Measurements from ENCODE around the gene RAP1A.

GRCh38 chr1:111576547-111576946 is 43.0 kb upstream of the RAP1A start:
- no peak for TF ChIP-seq CTCF (IDR thresholded peaks at IDR 0.05)
- TF ChIP-seq MAX (CRISPR knock-in tag; IDR thresholded peaks at IDR 0.05): no peak
- no peak for TF ChIP-seq TP53 (CRISPR knock-in tag; IDR thresholded peaks at IDR 0.05)
- TF ChIP-seq TCF7 (CRISPR knock-in tag; IDR thresholded peaks at IDR 0.05; ENCODE audit: low read depth): no peak
- TF ChIP-seq E2F5 (CRISPR knock-in tag; IDR thresholded peaks at IDR 0.05): no peak
- TF ChIP-seq RELA (CRISPR knock-in tag; IDR thresholded peaks at IDR 0.05; ENCODE audit: borderline replicate concordance): no peak
- no peak for TF ChIP-seq TEAD1 (CRISPR knock-in tag; IDR thresholded peaks at IDR 0.05)
- TF ChIP-seq SP1 (CRISPR knock-in tag; conservative IDR thresholded peaks at IDR 0.05): no peak
- no peak for TF ChIP-seq NR3C1 (CRISPR knock-in tag; conservative IDR thresholded peaks at IDR 0.05; ENCODE audit: low read depth)
- TF ChIP-seq CBFB (CRISPR knock-in tag; IDR thresholded peaks at IDR 0.05; ENCODE audit: low read depth): no peak
- TF ChIP-seq ZSCAN18 (CRISPR knock-in tag; IDR thresholded peaks at IDR 0.05): no peak
